OCI-LY3 (cell line): ENCODE data around the gene CTCFL.

Experiments used
- EZH2phosphoT487 ChIP-seq: fragments of 200-600 bp; shearing (Covaris generic); IDR thresholded peaks from 2 replicates; pipeline ENCODE4 v1.6.1; 2018; ENCODE audit warnings: antibody characterized with exemption, mixed run types, low read depth
- TF ChIP-seq, protein P1 (sequence below): fragments of 200-600, 300-600 bp; sonication (generic); IDR thresholded peaks from 2 replicates; pipeline ENCODE4 v1.5.1; 2014; ENCODE audit warnings: antibody characterized with exemption, low read length, low read depth

DNA sequence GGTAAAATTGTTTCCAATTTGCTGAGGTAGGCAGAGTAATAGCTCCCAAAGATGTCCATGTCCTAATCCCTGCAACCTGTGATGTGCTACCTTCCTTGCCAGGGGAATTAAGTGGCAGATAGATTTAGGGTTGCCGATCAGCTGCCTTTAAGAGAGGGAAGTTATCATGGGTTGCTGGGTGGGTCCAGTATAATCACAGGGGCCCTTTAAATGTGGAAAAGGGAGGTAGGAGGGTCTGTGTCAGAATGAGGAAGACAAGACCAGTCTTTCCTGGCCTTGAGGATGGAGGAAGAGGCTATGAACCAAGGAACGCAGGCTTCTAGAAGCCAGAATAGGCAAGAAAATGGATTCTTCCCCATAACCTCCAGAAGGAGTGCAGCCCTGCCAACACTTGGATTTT, 50.7 kb downstream of the CTCFL start:
- TF ChIP-seq, protein P1, sequence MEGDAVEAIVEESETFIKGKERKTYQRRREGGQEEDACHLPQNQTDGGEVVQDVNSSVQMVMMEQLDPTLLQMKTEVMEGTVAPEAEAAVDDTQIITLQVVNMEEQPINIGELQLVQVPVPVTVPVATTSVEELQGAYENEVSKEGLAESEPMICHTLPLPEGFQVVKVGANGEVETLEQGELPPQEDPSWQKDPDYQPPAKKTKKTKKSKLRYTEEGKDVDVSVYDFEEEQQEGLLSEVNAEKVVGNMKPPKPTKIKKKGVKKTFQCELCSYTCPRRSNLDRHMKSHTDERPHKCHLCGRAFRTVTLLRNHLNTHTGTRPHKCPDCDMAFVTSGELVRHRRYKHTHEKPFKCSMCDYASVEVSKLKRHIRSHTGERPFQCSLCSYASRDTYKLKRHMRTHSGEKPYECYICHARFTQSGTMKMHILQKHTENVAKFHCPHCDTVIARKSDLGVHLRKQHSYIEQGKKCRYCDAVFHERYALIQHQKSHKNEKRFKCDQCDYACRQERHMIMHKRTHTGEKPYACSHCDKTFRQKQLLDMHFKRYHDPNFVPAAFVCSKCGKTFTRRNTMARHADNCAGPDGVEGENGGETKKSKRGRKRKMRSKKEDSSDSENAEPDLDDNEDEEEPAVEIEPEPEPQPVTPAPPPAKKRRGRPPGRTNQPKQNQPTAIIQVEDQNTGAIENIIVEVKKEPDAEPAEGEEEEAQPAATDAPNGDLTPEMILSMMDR: no peak
- no peak for TF ChIP-seq EZH2phosphoT487
